B cell (primary cell): ENCODE data around the gene PRKG2. TPM values are rescaled to one million over a fixed set of nuclear protein-coding genes. Genes with fewer than 3 reads are reported as not detected.
A peak's percentile ranks its signal among the peaks of the same experiment; 100 is the strongest.

Source experiments
- ATAC-seq: fragments of 200-7000 bp; cut with Tn5 transposase; one replicate; pipeline ENCODE4 v1.10.0; 2021; ENCODE audit warnings: low read depth, mild to moderate bottlenecking, moderate number of reproducible peaks, moderate library complexity
- CTCF ChIA-PET: fragments of 350-600 bp; sonication (Branson Sonifier 250); formaldehyde crosslinking; loops from one replicate; lab custom pipeline; 2021; ENCODE audit warnings: antibody characterized with exemption, inconsistent platforms; lab: Charles Lee
- POLR2A ChIA-PET: fragments of 350-600 bp; sonication (Branson Sonifier 250); formaldehyde crosslinking; loops from one replicate; lab custom pipeline; 2021; ENCODE audit warnings: antibody characterized with exemption; lab: Charles Lee
- DNase-seq: peaks from one replicate; pipeline ENCODE4 v3.0.0; 2013
- H2AFZ ChIP-seq: 2 replicates; pipeline ENCODE4 v1.6.1; 2012; ENCODE audit warnings: mild to moderate bottlenecking, low read depth, low read length; ENCODE audit not compliant: insufficient read depth, poor library complexity, severe bottlenecking
- H3K27ac ChIP-seq, 2 donors: 1 replicate in 1 of 2; 2 replicates in 1 of 2; pipeline ENCODE4 v1.5.1; 2012 to 2013; ENCODE audit warnings: low read length in 2 of 2, mild to moderate bottlenecking in 2 of 2, moderate library complexity in 1 of 2
- H3K27me3 ChIP-seq, 4 experiments: fragments of 200-600 bp in 1 of 4; sonication (generic) in 1 of 4; replicated peaks in 1 of 4; 1 replicate in 2 of 4; 2 replicates in 2 of 4; pipeline versions ENCODE4 v1.6.1 to v1.7.0; 2013 to 2016; ENCODE audit warnings: low read length in 3 of 4, mild to moderate bottlenecking in 2 of 4, mixed read lengths in 1 of 4, moderate library complexity in 1 of 4; ENCODE audit not compliant: insufficient read depth in 4 of 4, control insufficient read depth in 3 of 4; ENCODE audit errors: control extremely low read depth in 1 of 4
- H3K36me3 ChIP-seq, 2 experiments: replicated peaks in 1 of 2; 1 replicate in 1 of 2; 2 replicates in 1 of 2; pipeline versions ENCODE4 v1.6.1 to v1.7.1; 2013; ENCODE audit warnings: low read length in 1 of 2; ENCODE audit not compliant: insufficient read depth in 2 of 2, control insufficient read depth in 1 of 2; ENCODE audit errors: control extremely low read depth in 1 of 2, extremely low read depth in 1 of 2
- H3K4me1 ChIP-seq, 2 donors: fragments of 200-600 bp in 1 of 2; sonication (generic) in 1 of 2; 1 replicate in 1 of 2; 2 replicates in 1 of 2; pipeline versions ENCODE4 v1.5.1 to v1.6.1; 2013 to 2017; ENCODE audit warnings: low read length in 2 of 2; ENCODE audit not compliant: control insufficient read depth in 2 of 2, insufficient read depth in 2 of 2
- H3K4me2 ChIP-seq: replicated peaks from 2 replicates; pipeline ENCODE3; 2012; ENCODE audit warnings: mild to moderate bottlenecking, low read depth, low read length; ENCODE audit not compliant: poor library complexity, severe bottlenecking
- H3K4me3 ChIP-seq, 5 experiments: fragments of 200-600 bp in 1 of 5; sonication (generic) in 1 of 5; 1 replicate in 3 of 5; 2 replicates in 2 of 5; pipeline versions ENCODE4 v1.5.1 to v1.7.0; 2011 to 2016; ENCODE audit warnings: low read length in 4 of 5, mild to moderate bottlenecking in 4 of 5, low read depth in 2 of 5, control low read depth in 1 of 5, moderate library complexity in 1 of 5; ENCODE audit not compliant: insufficient read depth in 1 of 5; ENCODE audit errors: control extremely low read depth in 1 of 5, extremely low read depth in 1 of 5
- H3K79me2 ChIP-seq: fragments of 200-600 bp; sonication (generic); one replicate; pipeline ENCODE4 v1.6.0; 2016; ENCODE audit warnings: low read length; ENCODE audit not compliant: control insufficient read depth, insufficient read depth
- H3K9ac ChIP-seq: fragments of 200-600 bp; sonication (generic); 2 replicates; pipeline ENCODE4 v1.6.1; 2017; ENCODE audit warnings: mild to moderate bottlenecking, low read length, moderate library complexity
- H3K9me3 ChIP-seq, 3 donors: one replicate each; pipeline versions ENCODE4 v1.6.1 to v1.7.1; 2013; ENCODE audit warnings: low read length in 2 of 3; ENCODE audit not compliant: control insufficient read depth in 2 of 3, insufficient read depth in 1 of 3; ENCODE audit errors: control extremely low read depth in 1 of 3
- H4K20me1 ChIP-seq: 2 replicates; pipeline ENCODE4 v1.6.0; 2012; ENCODE audit warnings: mild to moderate bottlenecking, low read length; ENCODE audit not compliant: insufficient read depth, control insufficient read depth, poor library complexity, severe bottlenecking
- H3K27ac Mint-ChIP-seq: one replicate; pipeline ENCODE4 v1.8.0; 2021; ENCODE audit warnings: mixed read lengths
- H3K27me3 Mint-ChIP-seq: one replicate; pipeline ENCODE4 v1.8.0; 2021; ENCODE audit warnings: mixed read lengths
- H3K4me1 Mint-ChIP-seq: one replicate; pipeline ENCODE4 v1.8.0; 2021; ENCODE audit warnings: mixed read lengths
- H3K4me3 Mint-ChIP-seq: one replicate; pipeline ENCODE4 v1.8.0; 2021; ENCODE audit warnings: mixed read lengths
- H3K9me3 Mint-ChIP-seq: one replicate; pipeline ENCODE4 v1.8.0; 2022; ENCODE audit warnings: mixed read lengths; ENCODE audit not compliant: insufficient read depth
- EZH2 ChIP-seq: IDR thresholded peaks from 2 replicates; pipeline ENCODE4 v1.6.1; 2012; ENCODE audit warnings: borderline replicate concordance, low read depth, mild to moderate bottlenecking, moderate library complexity, low read length; ENCODE audit not compliant: insufficient read depth, poor library complexity, severe bottlenecking
- WGBS: methylation state at CpG from one replicate; pipeline ENCODE4 v1.1.5; 2013; ENCODE audit warnings: missing lambda C conversion rate; ENCODE audit not compliant: insufficient coverage; 5-methylcytosine and 5-hydroxymethylcytosine counted together
- intact Hi-C: fragments of 100-400 bp; cut with micrococcal nuclease; formaldehyde crosslinking; loops from one replicate; pipeline ENCODE4 v1.10.0; 2022
- polyA plus RNA-seq: library from polyadenylated mRNA; depleted of rRNA; stranded (reverse); fragments of >200 nt; gene quantifications from 2 replicates; pipeline ENCODE4 v1.2.3, GENCODE V29; 2012
- total RNA-seq, 2 donors: library from RNA; stranded (reverse); fragments of 120-200 nt in 1 of 2; gene quantifications; 1 replicate in 1 of 2; 2 replicates in 1 of 2; pipeline versions ENCODE4 v1.2.3 to v1.2.4, GENCODE V29; 2013 to 2022
- TF ChIP-seq, protein P1 (sequence below): fragments of 200-600 bp; IDR thresholded peaks from one replicate; pipeline ENCODE4 v1.8.0; 2022; ENCODE audit warnings: antibody characterized with exemption, mild to moderate bottlenecking

PRKG2 gene
- total and polyA plus RNA-seq, 2 donors (not counting 1 experiment from before 2014, with no cell fraction given): 0.61 to 0.86 TPM

DNA sequence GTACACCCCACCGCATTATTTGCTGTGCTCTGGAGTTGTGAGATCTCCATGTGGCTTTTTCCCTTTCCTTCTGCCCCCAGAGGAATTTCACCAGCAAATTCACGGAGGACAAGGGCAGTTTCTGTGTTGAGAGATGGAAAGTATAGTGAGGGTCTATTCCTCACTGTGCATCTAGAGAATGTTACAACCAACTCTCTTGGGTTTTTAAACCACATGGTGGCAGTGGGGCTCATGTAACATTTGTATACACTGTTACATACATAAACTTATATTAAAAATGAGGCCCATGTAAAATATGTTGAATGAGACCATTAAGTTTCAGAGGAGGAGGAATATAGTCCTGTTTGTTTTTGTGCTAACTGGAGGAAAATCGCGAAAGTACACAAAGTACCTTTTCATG, 909 bp upstream of the PRKG2 start:
- Histone ChIP-seq H3K79me2 (no peaks in the 10 kb centered on the region), H3K4me1 (peaks cover 7 to 10% of the 10 kb centered on the region in 2 donors), H2AFZ (no peak overlapping the region), H3K9me3 (peaks cover 0 to 3% (median 0%) of the 10 kb centered on the region in 3 donors), H3K27me3 (peaks cover 0 to 36% (median 9%) of the 10 kb centered on the region in 4 experiments), H3K36me3 (no peaks in the 10 kb centered on the region), H3K27ac (no peak overlapping the region), H3K9ac (no peak overlapping the region), H3K4me2 (no peak overlapping the region), H3K4me3 (no peak overlapping the region), H4K20me1 (no peaks in the 10 kb centered on the region)
- Mint-ChIP-seq H3K9me3 (no peaks in the 10 kb centered on the region), H3K27ac (no peak overlapping the region), H3K4me3 (no peak overlapping the region), H3K27me3 (peaks cover 47% of the 10 kb centered on the region), H3K4me1 (peaks cover 12% of the 10 kb centered on the region)
- TF ChIP-seq, protein P1, sequence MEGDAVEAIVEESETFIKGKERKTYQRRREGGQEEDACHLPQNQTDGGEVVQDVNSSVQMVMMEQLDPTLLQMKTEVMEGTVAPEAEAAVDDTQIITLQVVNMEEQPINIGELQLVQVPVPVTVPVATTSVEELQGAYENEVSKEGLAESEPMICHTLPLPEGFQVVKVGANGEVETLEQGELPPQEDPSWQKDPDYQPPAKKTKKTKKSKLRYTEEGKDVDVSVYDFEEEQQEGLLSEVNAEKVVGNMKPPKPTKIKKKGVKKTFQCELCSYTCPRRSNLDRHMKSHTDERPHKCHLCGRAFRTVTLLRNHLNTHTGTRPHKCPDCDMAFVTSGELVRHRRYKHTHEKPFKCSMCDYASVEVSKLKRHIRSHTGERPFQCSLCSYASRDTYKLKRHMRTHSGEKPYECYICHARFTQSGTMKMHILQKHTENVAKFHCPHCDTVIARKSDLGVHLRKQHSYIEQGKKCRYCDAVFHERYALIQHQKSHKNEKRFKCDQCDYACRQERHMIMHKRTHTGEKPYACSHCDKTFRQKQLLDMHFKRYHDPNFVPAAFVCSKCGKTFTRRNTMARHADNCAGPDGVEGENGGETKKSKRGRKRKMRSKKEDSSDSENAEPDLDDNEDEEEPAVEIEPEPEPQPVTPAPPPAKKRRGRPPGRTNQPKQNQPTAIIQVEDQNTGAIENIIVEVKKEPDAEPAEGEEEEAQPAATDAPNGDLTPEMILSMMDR: no peak
- TF ChIP-seq EZH2: no peak
- POLR2A ChIA-PET: no interaction called here
- ATAC-seq (no peak), DNase-seq (no peak)
- intact Hi-C loops: no loop called here
- no CpG with 5 or more reads among the region's 4 CpGs for WGBS
- CTCF ChIA-PET: no interaction called here

DNA sequence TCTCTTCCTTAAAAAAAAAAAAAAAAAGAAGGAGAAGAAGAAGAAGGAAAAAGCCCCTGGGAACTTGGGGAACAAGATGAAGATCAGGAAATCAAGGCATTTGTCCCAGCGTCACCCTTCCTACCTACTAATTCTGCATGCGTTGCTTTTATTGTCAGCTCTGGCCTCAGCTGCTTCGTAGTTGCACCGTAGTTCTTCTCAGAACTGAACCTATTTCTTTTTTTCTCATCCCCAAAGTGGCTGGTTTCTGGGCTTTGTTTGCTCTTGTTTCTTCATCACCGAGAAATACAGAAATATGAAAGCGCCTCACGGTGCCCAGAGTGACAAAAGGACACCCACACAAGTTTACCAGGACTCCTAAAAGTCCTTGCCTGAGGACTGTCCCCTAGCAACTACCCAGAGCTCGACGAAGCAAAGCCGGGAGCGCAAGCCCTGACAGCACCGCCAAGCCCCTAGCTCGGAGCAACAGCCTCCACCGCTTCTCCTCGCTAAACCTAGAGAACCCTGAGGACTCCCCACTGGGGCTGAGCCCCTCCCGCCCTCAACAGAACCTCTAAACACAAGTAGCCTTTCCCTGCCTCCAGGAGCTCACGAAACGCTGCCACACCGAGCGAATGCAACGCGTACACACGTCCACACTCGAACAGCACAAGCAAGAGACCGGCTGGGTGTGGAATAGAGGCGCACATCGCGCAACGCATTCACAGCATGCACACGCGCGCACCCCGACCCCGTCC, 710 bp downstream of the PRKG2 start:
- DNase-seq: no peak
- H3K79me2 ChIP-seq: no peaks in the 10 kb centered on the region
- Mint-ChIP-seq H3K9me3 (no peaks in the 10 kb centered on the region), H3K4me1 (peaks cover 12% of the 10 kb centered on the region), H3K27ac (no peak overlapping the region), H3K27me3 (peaks cover 37% of the 10 kb centered on the region), H3K4me3 (peak overlapping the region; percentile 48)
- peaks cover 0 to 32% (median 9%) of the 10 kb centered on the region in 4 experiments for H3K27me3 ChIP-seq
- no peak for TF ChIP-seq EZH2
- TF ChIP-seq, protein P1: no peak
- H3K27ac ChIP-seq: no peak overlapping the region
- CTCF ChIA-PET: no interaction called here
- no peak for ATAC-seq
- no peaks in the 10 kb centered on the region for H3K36me3 ChIP-seq
- H2AFZ ChIP-seq: no peak overlapping the region
- H3K9me3 ChIP-seq: peaks cover 0 to 3% (median 0%) of the 10 kb centered on the region in 3 donors
- peaks cover 7 to 10% of the 10 kb centered on the region in 2 donors for H3K4me1 ChIP-seq
- peak overlapping the region; percentile 35 for H3K4me2 ChIP-seq
- H3K4me3 ChIP-seq: no peak overlapping the region
- intact Hi-C loops: no loop called here
- POLR2A ChIA-PET: no interaction called here
- H3K9ac ChIP-seq: no peak overlapping the region
- no peaks in the 10 kb centered on the region for H4K20me1 ChIP-seq
- whole genome bisulfite sequencing: 6% methylated on average over 34 of the region's 34 CpGs
